Endodermal cell (in vitro differentiated cells): ENCODE data around the gene CHIT1. TPM values are rescaled to one million over a fixed set of nuclear protein-coding genes. Genes with fewer than 3 reads are reported as not detected.
A peak's percentile ranks its signal among the peaks of the same experiment; 100 is the strongest.

Experiments
- DNase-seq: peaks from one replicate; pipeline ENCODE4 v3.0.0-alpha.2; 2017
- H3K27ac ChIP-seq: 2 replicates; pipeline ENCODE4 v1.5.1; 2013; ENCODE audit warnings: mild to moderate bottlenecking, low read depth, low read length, moderate library complexity
- H3K27me3 ChIP-seq: 2 replicates; pipeline ENCODE4 v1.6.1; 2013; ENCODE audit warnings: mild to moderate bottlenecking, low read length, moderate library complexity; ENCODE audit not compliant: insufficient read depth, control insufficient read depth, poor library complexity, severe bottlenecking
- H3K36me3 ChIP-seq: 2 replicates; pipeline ENCODE4 v1.7.0; 2013; ENCODE audit warnings: mild to moderate bottlenecking, low read length, moderate library complexity; ENCODE audit not compliant: control insufficient read depth, insufficient read depth
- H3K4me1 ChIP-seq: one replicate; pipeline ENCODE4 v1.7.0; 2013; ENCODE audit warnings: low read length; ENCODE audit not compliant: control insufficient read depth, insufficient read depth
- H3K4me3 ChIP-seq: 2 replicates; pipeline ENCODE4 v1.5.1; 2013; ENCODE audit warnings: mild to moderate bottlenecking, low read length, moderate library complexity
- H3K9ac ChIP-seq: 2 replicates; pipeline ENCODE4 v1.6.1; 2013; ENCODE audit warnings: mild to moderate bottlenecking, low read length, moderate library complexity; ENCODE audit not compliant: poor library complexity, severe bottlenecking; ENCODE audit errors: extremely low read depth
- H3K9me3 ChIP-seq: 2 replicates; pipeline ENCODE4 v1.6.1; 2013; ENCODE audit warnings: mild to moderate bottlenecking, low read length, moderate library complexity; ENCODE audit not compliant: control insufficient read depth
- H3K27ac Mint-ChIP-seq: 2 replicates; pipeline ENCODE4 v1.8.0; 2020; ENCODE audit warnings: mixed read lengths
- H3K27me3 Mint-ChIP-seq: 2 replicates; pipeline ENCODE4 v1.8.0; 2021; ENCODE audit warnings: mild to moderate bottlenecking, mixed read lengths; ENCODE audit not compliant: insufficient read depth
- H3K36me3 Mint-ChIP-seq: 2 replicates; pipeline ENCODE4 v1.8.0; 2020; ENCODE audit warnings: low read depth, mixed read lengths
- H3K4me1 Mint-ChIP-seq: 2 replicates; pipeline ENCODE4 v1.8.0; 2020; ENCODE audit warnings: mixed read lengths
- H3K4me3 Mint-ChIP-seq: 2 replicates; pipeline ENCODE4 v1.8.0; 2020; ENCODE audit warnings: mild to moderate bottlenecking, moderate library complexity, mixed read lengths
- H3K9me3 Mint-ChIP-seq: 2 replicates; pipeline ENCODE4 v1.8.0; 2020; ENCODE audit warnings: mild to moderate bottlenecking, mixed read lengths
- CTCF ChIP-seq: fragments of 200-600 bp; sonication (generic); conservative IDR thresholded peaks from 2 replicates; pipeline ENCODE4 v1.5.0; 2021; ENCODE audit warnings: antibody characterized with exemption, mild to moderate bottlenecking
- WGBS, 2 experiments: methylation state at CpG; one replicate each; pipeline versions ENCODE4 v1.1.5 to v1.1.7; 2013; ENCODE audit warnings: missing lambda C conversion rate in 2 of 2, mixed read lengths in 1 of 2; ENCODE audit not compliant: insufficient coverage in 1 of 2, insufficient read length in 1 of 2; 5-methylcytosine and 5-hydroxymethylcytosine counted together
- total RNA-seq, 2 donors: library from RNA; stranded (reverse); fragmentation: NEBNext Ultra II Directional in 1 of 2; extraction: Animal tissue kit (Norgen Biotek cat#: 25700) in 1 of 2; gene quantifications; 2 replicates in 1 of 2; 3 replicates in 1 of 2; pipeline ENCODE4 v1.2.1, GENCODE V29; 2021

Gene CHIT1
- total RNA-seq, 2 donors from 2014 or later = 0.07 TPM; not detected in 1

- no peak overlapping the region for H3K27ac ChIP-seq
- H3K36me3 Mint-ChIP-seq = peaks cover 5% of the 10 kb centered on the region
- no peaks in the 10 kb centered on the region for H3K36me3 ChIP-seq
- DNase-seq = no peak
- TF ChIP-seq CTCF = no peak
- 92% methylated on average over 5 of the region's 5 CpGs; no CpG with 5 or more reads in 1 of the 2 experiments for WGBS, 2 experiments
- H3K4me1 Mint-ChIP-seq = peaks cover 7% of the 10 kb centered on the region
- no peak overlapping the region for H3K27ac Mint-ChIP-seq
- H3K9ac ChIP-seq = no peak overlapping the region
- no peak overlapping the region for H3K4me3 ChIP-seq
- H3K27me3 ChIP-seq = no peaks in the 10 kb centered on the region
- no peak overlapping the region for H3K4me3 Mint-ChIP-seq
- H3K27me3 Mint-ChIP-seq = peaks cover 8% of the 10 kb centered on the region
- no peaks in the 10 kb centered on the region for H3K9me3 ChIP-seq
- H3K9me3 Mint-ChIP-seq = no peaks in the 10 kb centered on the region
- peaks cover 2% of the 10 kb centered on the region for H3K4me1 ChIP-seq
These were observed 61.6 kb downstream of the CHIT1 start for GRCh38 chr1:203167913-203168200.

GRCh38 chr1:203167026-203167912 is 62.2 kb downstream of the CHIT1 start:
- Histone ChIP-seq H3K4me3 (no peak overlapping the region), H3K27me3 (no peaks in the 10 kb centered on the region), H3K27ac (no peak overlapping the region), H3K9ac (no peak overlapping the region), H3K36me3 (no peaks in the 10 kb centered on the region), H3K4me1 (no peaks in the 10 kb centered on the region), H3K9me3 (no peaks in the 10 kb centered on the region)
- Mint-ChIP-seq H3K9me3 (no peaks in the 10 kb centered on the region), H3K4me3 (no peak overlapping the region), H3K27ac (no peak overlapping the region), H3K4me1 (peaks cover 3% of the 10 kb centered on the region), H3K27me3 (peaks cover 8% of the 10 kb centered on the region), H3K36me3 (peaks cover 5% of the 10 kb centered on the region)
- no peak for TF ChIP-seq CTCF
- no peak for DNase-seq
- 90 to 95% methylated on average over 9 to 23 of the region's 23 CpGs for WGBS, 2 experiments

- 84 to 97% methylated on average over 7 to 14 of the region's 14 CpGs for WGBS, 2 experiments
- Histone ChIP-seq H3K9ac (no peak overlapping the region), H3K9me3 (no peaks in the 10 kb centered on the region), H3K4me1 (no peaks in the 10 kb centered on the region), H3K36me3 (no peaks in the 10 kb centered on the region), H3K27ac (no peak overlapping the region), H3K27me3 (no peaks in the 10 kb centered on the region), H3K4me3 (no peak overlapping the region)
- Mint-ChIP-seq H3K36me3 (peaks cover 5% of the 10 kb centered on the region), H3K27me3 (peaks cover 8% of the 10 kb centered on the region), H3K4me1 (peaks cover 2% of the 10 kb centered on the region), H3K27ac (no peak overlapping the region), H3K4me3 (no peak overlapping the region), H3K9me3 (no peaks in the 10 kb centered on the region)
- TF ChIP-seq CTCF = peak; percentile 70
- peak; percentile 75 for DNase-seq
These were observed 63.1 kb downstream of the CHIT1 start for GRCh38 chr1:203166192-203166940.

Other genes with a start within 250 kb of the CHIT1 start
- gene TMEM183A, start 222.3 kb downstream of the CHIT1 start, total RNA-seq = 10 to 100 TPM; 88.9 to 89.7 TPM
- 10 to 100 TPM in 1 of 2 donors, 1 to 10 TPM in 1; 8.4 to 12.1 TPM for gene PPFIA4, start 203.2 kb downstream of the CHIT1 start, total RNA-seq
- not detected for gene MYOG, start 143.7 kb downstream of the CHIT1 start, total RNA-seq
- gene ADORA1, start 101.9 kb downstream of the CHIT1 start, total RNA-seq = 1 to 10 TPM; 2.0 to 2.1 TPM
- gene MYBPH, start 53.8 kb downstream of the CHIT1 start, total RNA-seq = not detected
- gene CHI3L1, start 43.0 kb downstream of the CHIT1 start, total RNA-seq = 1 to 10 TPM in 1 of 2 donors, under 1 TPM in 1; 0.18 to 1.1 TPM
- gene BTG2, start 75.8 kb upstream of the CHIT1 start, total RNA-seq = 10 to 100 TPM; 49.8 to 54.6 TPM
- 1 to 10 TPM; 2.9 to 4.8 TPM for gene FMOD, start 121.4 kb upstream of the CHIT1 start, total RNA-seq
- gene PRELP, start 246.1 kb upstream of the CHIT1 start, total RNA-seq = 1 to 10 TPM in 1 of 2 donors, under 1 TPM in 1; 0.66 to 3.9 TPM